T follicular helper cell (primary cell): ENCODE measurements around the gene ZNF791.
"Not testable (repeated sequence)": the region's sequence is repeated elsewhere in the genome, so short reads cannot be mapped to it uniquely, and the experiment has no call there.

ENCODE experiments used
- DNase-seq: peaks from one replicate; pipeline ENCODE4 v3.0.0-alpha.2; 2020; ENCODE audit warnings: low read depth

ZNF791 gene

GRCh38 chr19:12629215-12629614 is 18.5 kb downstream of the ZNF791 start:
- no peak for DNase-seq

- no peak for DNase-seq
Observed at GRCh38 chr19:12636631-12637030, 25.9 kb downstream of the ZNF791 start.

GRCh38 chr19:12638611-12639182 is 28.0 kb downstream of the ZNF791 start:
- DNase-seq = no peak

- peak; percentile 69 for DNase-seq
Observed at GRCh38 chr19:12639901-12640613, 29.3 kb downstream of the ZNF791 start.

- no peak for DNase-seq
Observed at GRCh38 chr19:12641456-12641855, 30.7 kb downstream of the ZNF791 start.

GRCh38 chr19:12642506-12642905 is 31.8 kb downstream of the ZNF791 start:
- DNase-seq = no peak

GRCh38 chr19:12643716-12644115 is 33.0 kb downstream of the ZNF791 start:
- not testable (repeated sequence) for DNase-seq

- no peak for DNase-seq
Observed at GRCh38 chr19:12646551-12646950, 35.8 kb downstream of the ZNF791 start.

GRCh38 chr19:12647047-12647446 is 36.3 kb downstream of the ZNF791 start:
- DNase-seq = no peak

- no peak for DNase-seq
Observed at GRCh38 chr19:12647490-12648071, 36.9 kb downstream of the ZNF791 start.

- no peak for DNase-seq
Observed at GRCh38 chr19:12648088-12648487, 37.4 kb downstream of the ZNF791 start.

GRCh38 chr19:12649941-12650340 is 39.2 kb downstream of the ZNF791 start:
- no peak for DNase-seq

GRCh38 chr19:12652219-12652618 is 41.5 kb downstream of the ZNF791 start:
- no peak for DNase-seq

- no peak for DNase-seq
Observed at GRCh38 chr19:12655546-12655945, 44.8 kb downstream of the ZNF791 start.

- no peak for DNase-seq
Observed at GRCh38 chr19:12656899-12657571, 46.3 kb downstream of the ZNF791 start.

GRCh38 chr19:12657966-12658365 is 47.2 kb downstream of the ZNF791 start:
- no peak for DNase-seq

GRCh38 chr19:12660980-12661379 is 50.3 kb downstream of the ZNF791 start:
- no peak for DNase-seq

GRCh38 chr19:12664406-12665280 is 53.9 kb downstream of the ZNF791 start:
- DNase-seq = no peak

- DNase-seq = peak; percentile 26
Observed at GRCh38 chr19:12665281-12665573, 54.5 kb downstream of the ZNF791 start.

GRCh38 chr19:12665671-12666264 is 55.0 kb downstream of the ZNF791 start:
- DNase-seq = no peak

GRCh38 chr19:12666265-12667048 is 55.7 kb downstream of the ZNF791 start, which contains the start of the genes MAN2B1 and WDR83:
Gene MAN2B1, minus strand, starts transcription at chr19:12666742. Its CDS starts 41 bp downstream, at chr19:12666701.
Gene WDR83, plus strand, starts transcription at chr19:12666807. Its CDS starts 2,984 bp downstream, at chr19:12669791.
- peak; percentile 69 for DNase-seq
